ENCODE data around the gene PDZRN3. TPM values are rescaled to one million over a fixed set of nuclear protein-coding genes. Genes with fewer than 3 reads are reported as not detected.
A peak's percentile ranks its signal among the peaks of the same experiment; 100 is the strongest.

Gene PDZRN3
- total RNA-seq, 1 experiment from 2014 or later: 17.5 TPM

DNA sequence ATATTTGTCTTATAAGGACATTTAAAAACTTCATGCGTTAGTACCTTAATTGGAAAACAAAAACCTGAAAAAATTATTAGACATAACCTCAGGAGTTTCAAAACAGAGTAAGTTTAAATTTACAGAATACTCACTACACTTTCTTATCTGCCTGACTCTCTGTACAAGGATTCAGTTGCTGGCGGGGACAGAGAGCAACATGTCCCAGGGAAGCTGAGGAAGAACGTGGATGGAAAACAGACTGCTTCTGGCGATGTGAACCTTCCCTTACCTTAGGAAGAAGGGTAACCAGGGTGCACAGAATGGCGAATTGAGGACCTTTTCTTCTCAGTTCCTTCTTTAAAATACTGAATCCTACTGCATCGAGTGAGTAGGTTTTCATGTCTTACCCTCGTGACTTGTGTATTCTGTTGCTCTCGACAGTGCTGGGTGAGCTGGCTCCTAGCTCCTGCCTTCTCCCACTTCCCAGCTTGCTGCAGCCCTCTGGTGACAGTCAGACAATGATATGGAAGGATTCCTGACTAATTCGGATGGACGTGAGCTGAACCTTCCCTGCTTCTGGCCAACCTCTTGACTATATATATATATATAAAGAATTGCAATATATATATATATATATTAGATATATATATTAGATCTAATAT lies 178.2 kb downstream of the PDZRN3 start:
- Histone ChIP-seq H3K4me1 (ENCODE audit: low read length) (peaks cover 45% of the 10 kb centered on the region), H3K4me2 (ENCODE audit: low read depth, low read length, poor library complexity, severe bottlenecking) (no peak overlapping the region), H3K9me3 (ENCODE audit: low read length) (no peaks in the 10 kb centered on the region)

DNA sequence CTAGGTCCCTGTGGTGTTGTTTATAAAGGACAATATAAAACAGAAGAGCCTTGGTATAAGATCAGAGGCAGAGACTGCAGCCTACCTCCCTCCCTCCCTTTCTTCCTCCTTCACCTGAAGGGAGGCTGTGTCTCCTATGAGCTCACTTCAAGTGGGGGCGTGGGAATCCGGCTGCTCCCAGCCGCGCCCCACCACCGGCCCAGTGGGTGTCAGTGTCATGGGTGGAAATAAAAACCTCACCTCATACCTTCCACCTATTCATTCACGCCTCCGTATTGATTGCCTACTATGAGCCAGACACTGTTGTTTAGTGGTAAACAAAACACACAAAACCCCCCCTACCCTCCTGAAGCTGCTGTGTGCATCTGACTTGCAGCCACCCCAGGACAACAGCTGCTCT lies 181.9 kb downstream of the PDZRN3 start:
- H3K36me3 ChIP-seq (ENCODE audit: insufficient read depth, low read length): peaks cover 7% of the 10 kb centered on the region; the same call in 1 of the 2 replicates

More for the DNA sequence above, 178.2 kb downstream of the PDZRN3 start:
- no peak overlapping the region for H3K27ac ChIP-seq (ENCODE audit: low read length)
- H2AFZ ChIP-seq (ENCODE audit: low read length): no peak overlapping the region
- H3K9ac ChIP-seq (ENCODE audit: low read length): no peak overlapping the region
- H4K20me1 ChIP-seq (ENCODE audit: insufficient read depth, low read depth, low read length): no peaks in the 10 kb centered on the region
- H3K36me3 ChIP-seq (ENCODE audit: insufficient read depth, low read length): peaks cover 7% of the 10 kb centered on the region; the same call in 1 of the 2 replicates
- H3K79me2 ChIP-seq (ENCODE audit: low read length): peaks cover 8% of the 10 kb centered on the region; the same call in 1 of the 2 replicates
- H3K9me2 ChIP-seq (replicated peaks; ENCODE audit: insufficient read depth, low read length): no peaks in the 10 kb centered on the region
- no peak for DNase-seq
- no peaks in the 10 kb centered on the region for H3K27me3 ChIP-seq (ENCODE audit: low read length)
- H3K4me3 ChIP-seq (ENCODE audit: low read length): no peak overlapping the region

DNA sequence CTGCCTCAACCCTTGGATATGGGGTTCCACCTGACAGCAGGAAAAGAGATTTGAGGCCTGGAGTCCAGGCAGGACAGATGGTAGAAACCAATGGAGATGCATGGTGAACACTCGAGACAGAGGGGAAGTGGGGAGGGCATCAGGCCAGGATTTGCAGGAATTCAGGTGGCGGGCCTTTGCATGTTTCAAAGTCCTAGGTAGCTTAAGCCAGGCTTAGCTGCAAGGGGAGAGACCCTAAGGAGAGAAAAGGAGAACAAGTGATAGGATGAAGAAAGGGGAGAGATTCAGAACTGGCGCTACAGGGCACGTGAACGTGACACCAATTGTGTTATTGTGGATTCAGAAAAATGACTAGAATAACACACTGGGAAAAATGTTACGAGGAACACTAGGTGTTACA lies 182.6 kb downstream of the PDZRN3 start:
- Histone ChIP-seq H3K4me3 (ENCODE audit: low read length) (no peak overlapping the region), H3K9me3 (ENCODE audit: low read length) (no peaks in the 10 kb centered on the region), H3K27me3 (ENCODE audit: low read length) (no peaks in the 10 kb centered on the region), H4K20me1 (ENCODE audit: insufficient read depth, low read depth, low read length) (no peaks in the 10 kb centered on the region), H3K36me3 (ENCODE audit: insufficient read depth, low read length) (peaks cover 7% of the 10 kb centered on the region; the same call in 1 of the 2 replicates), H3K79me2 (ENCODE audit: low read length) (no peaks in the 10 kb centered on the region), H3K27ac (ENCODE audit: low read length) (no peak overlapping the region), H3K4me2 (ENCODE audit: low read depth, low read length, poor library complexity, severe bottlenecking) (no peak overlapping the region), H3K4me1 (ENCODE audit: low read length) (peaks cover 3% of the 10 kb centered on the region), H2AFZ (ENCODE audit: low read length) (no peak overlapping the region), H3K9me2 (replicated peaks; ENCODE audit: insufficient read depth, low read length) (no peaks in the 10 kb centered on the region), H3K9ac (ENCODE audit: low read length) (no peak overlapping the region)
- DNase-seq: no peak

More for the DNA sequence above, 181.9 kb downstream of the PDZRN3 start:
- Histone ChIP-seq H3K4me2 (ENCODE audit: low read depth, low read length, poor library complexity, severe bottlenecking) (no peak overlapping the region), H2AFZ (ENCODE audit: low read length) (no peak overlapping the region), H3K27ac (ENCODE audit: low read length) (no peak overlapping the region), H3K4me1 (ENCODE audit: low read length) (peaks cover 11% of the 10 kb centered on the region), H4K20me1 (ENCODE audit: insufficient read depth, low read depth, low read length) (no peaks in the 10 kb centered on the region), H3K79me2 (ENCODE audit: low read length) (peaks cover 5% of the 10 kb centered on the region; the same call in 1 of the 2 replicates), H3K27me3 (ENCODE audit: low read length) (no peaks in the 10 kb centered on the region), H3K9me3 (ENCODE audit: low read length) (no peaks in the 10 kb centered on the region), H3K4me3 (ENCODE audit: low read length) (no peak overlapping the region), H3K9me2 (replicated peaks; ENCODE audit: insufficient read depth, low read length) (no peaks in the 10 kb centered on the region), H3K9ac (ENCODE audit: low read length) (no peak overlapping the region)
- DNase-seq: no peak

DNA sequence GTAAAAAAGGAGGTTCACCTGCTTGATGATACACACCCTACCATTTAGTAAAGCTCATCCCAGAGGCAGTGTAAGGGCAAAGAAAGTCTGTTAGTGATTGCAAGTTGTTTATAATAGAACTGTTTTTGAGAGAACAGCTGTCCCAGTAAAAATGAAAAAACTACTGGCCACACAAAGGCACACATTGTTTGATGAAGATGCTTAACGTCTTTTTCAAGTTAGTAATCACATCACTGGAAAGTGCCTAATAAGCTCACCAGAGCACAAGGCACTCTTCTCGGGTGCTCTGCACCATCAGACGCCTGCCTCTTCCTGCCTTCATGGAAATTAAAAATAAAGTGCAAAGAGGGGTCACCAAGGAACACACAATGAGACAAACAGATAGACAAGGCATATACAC lies 186.9 kb downstream of the PDZRN3 start:
- Histone ChIP-seq H3K27ac (ENCODE audit: low read length) (no peak overlapping the region), H3K4me1 (ENCODE audit: low read length) (peaks cover 29% of the 10 kb centered on the region), H2AFZ (ENCODE audit: low read length) (no peak overlapping the region), H3K79me2 (ENCODE audit: low read length) (no peaks in the 10 kb centered on the region), H3K9me3 (ENCODE audit: low read length) (no peaks in the 10 kb centered on the region), H3K4me2 (ENCODE audit: low read depth, low read length, poor library complexity, severe bottlenecking) (no peak overlapping the region), H3K36me3 (ENCODE audit: insufficient read depth, low read length) (no peaks in the 10 kb centered on the region), H3K4me3 (ENCODE audit: low read length) (no peak overlapping the region), H3K9me2 (replicated peaks; ENCODE audit: insufficient read depth, low read length) (no peaks in the 10 kb centered on the region), H4K20me1 (ENCODE audit: insufficient read depth, low read depth, low read length) (peaks cover 4% of the 10 kb centered on the region; the same call in 1 of the 2 replicates), H3K9ac (ENCODE audit: low read length) (no peak overlapping the region), H3K27me3 (ENCODE audit: low read length) (no peaks in the 10 kb centered on the region)
- no peak for DNase-seq

DNA sequence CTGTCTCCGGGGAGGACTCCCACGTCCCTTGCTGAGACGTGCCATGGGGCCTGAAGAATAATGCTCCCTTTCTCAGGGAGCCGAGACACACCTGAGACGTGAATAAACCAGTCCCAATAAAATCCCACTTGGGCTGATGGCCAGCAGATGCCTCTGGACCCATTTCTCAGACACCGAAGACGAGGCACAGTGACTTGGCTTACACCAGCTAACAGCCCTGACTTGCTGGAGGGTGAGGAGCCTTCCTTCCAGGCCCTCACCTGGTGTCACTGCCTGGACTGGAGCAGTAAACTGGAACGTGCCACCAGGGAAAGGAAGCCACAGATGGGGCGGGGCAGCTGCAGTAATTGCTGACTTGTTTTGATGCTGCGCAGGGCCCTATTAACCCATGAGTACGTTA lies 189.7 kb downstream of the PDZRN3 start:
- Histone ChIP-seq H3K4me2 (ENCODE audit: low read depth, low read length, poor library complexity, severe bottlenecking) (no peak overlapping the region), H3K9me3 (ENCODE audit: low read length) (no peaks in the 10 kb centered on the region), H3K9me2 (replicated peaks; ENCODE audit: insufficient read depth, low read length) (no peaks in the 10 kb centered on the region), H3K4me1 (ENCODE audit: low read length) (peaks cover 32% of the 10 kb centered on the region), H3K27ac (ENCODE audit: low read length) (no peak overlapping the region), H2AFZ (ENCODE audit: low read length) (no peak overlapping the region), H4K20me1 (ENCODE audit: insufficient read depth, low read depth, low read length) (peaks cover 4% of the 10 kb centered on the region; the same call in 1 of the 2 replicates), H3K9ac (ENCODE audit: low read length) (no peak overlapping the region), H3K4me3 (ENCODE audit: low read length) (no peak overlapping the region), H3K27me3 (ENCODE audit: low read length) (no peaks in the 10 kb centered on the region), H3K36me3 (ENCODE audit: insufficient read depth, low read length) (no peaks in the 10 kb centered on the region), H3K79me2 (ENCODE audit: low read length) (no peaks in the 10 kb centered on the region)
- no peak for DNase-seq

DNA sequence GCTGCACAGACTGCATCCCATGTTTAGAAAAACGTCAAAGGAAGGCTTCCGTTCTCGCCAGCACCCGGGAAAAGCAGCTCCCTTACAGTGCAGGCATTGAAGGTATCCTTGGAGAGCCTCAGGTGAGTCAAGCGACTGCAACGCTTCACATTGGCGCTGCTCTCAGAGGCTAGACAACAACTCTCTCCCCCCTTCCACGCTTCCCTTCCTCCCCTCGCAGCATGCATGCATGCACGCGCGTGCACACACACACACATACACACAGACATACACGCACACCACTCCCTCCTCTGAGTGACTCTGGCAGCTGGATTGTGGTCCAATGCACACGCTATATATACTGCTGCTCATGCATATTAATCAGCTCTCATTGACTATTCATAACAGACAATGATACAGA lies 191.1 kb downstream of the PDZRN3 start:
- Histone ChIP-seq H3K27ac (ENCODE audit: low read length) (no peak overlapping the region), H3K4me2 (ENCODE audit: low read depth, low read length, poor library complexity, severe bottlenecking) (no peak overlapping the region)

DNA sequence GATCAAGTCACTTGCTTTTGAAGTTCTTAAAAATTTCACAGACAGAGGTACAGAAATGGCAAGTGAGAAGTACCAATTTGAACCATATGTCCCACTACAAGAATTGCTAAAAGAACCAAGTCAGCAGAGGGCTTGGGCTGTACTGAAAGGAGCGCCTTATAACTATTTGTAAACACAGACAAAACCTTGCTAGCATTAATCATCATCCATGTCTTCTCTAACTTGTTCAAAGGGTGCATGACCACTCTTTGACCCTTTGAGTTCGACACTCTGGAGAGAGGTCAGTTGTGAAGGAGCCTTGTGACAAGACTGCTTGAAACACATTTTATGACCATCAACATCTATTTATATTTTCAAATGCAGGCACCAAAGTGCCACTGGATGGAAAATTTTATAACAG lies 191.7 kb downstream of the PDZRN3 start:
- Histone ChIP-seq H3K9me3 (ENCODE audit: low read length) (no peaks in the 10 kb centered on the region), H3K4me2 (ENCODE audit: low read depth, low read length, poor library complexity, severe bottlenecking) (no peak overlapping the region), H3K27ac (ENCODE audit: low read length) (no peak overlapping the region), H3K79me2 (ENCODE audit: low read length) (no peaks in the 10 kb centered on the region), H3K9ac (ENCODE audit: low read length) (no peak overlapping the region), H3K27me3 (ENCODE audit: low read length) (no peaks in the 10 kb centered on the region), H3K36me3 (ENCODE audit: insufficient read depth, low read length) (no peaks in the 10 kb centered on the region), H2AFZ (ENCODE audit: low read length) (no peak overlapping the region), H3K4me1 (ENCODE audit: low read length) (peaks cover 29% of the 10 kb centered on the region), H3K9me2 (replicated peaks; ENCODE audit: insufficient read depth, low read length) (no peaks in the 10 kb centered on the region), H3K4me3 (ENCODE audit: low read length) (no peak overlapping the region), H4K20me1 (ENCODE audit: insufficient read depth, low read depth, low read length) (peaks cover 4% of the 10 kb centered on the region; the same call in 1 of the 2 replicates)
- no peak for DNase-seq

More for the DNA sequence above, 191.1 kb downstream of the PDZRN3 start:
- no peaks in the 10 kb centered on the region for H3K9me2 ChIP-seq (replicated peaks; ENCODE audit: insufficient read depth, low read length)
- no peaks in the 10 kb centered on the region for H3K9me3 ChIP-seq (ENCODE audit: low read length)
- H3K27me3 ChIP-seq (ENCODE audit: low read length): no peaks in the 10 kb centered on the region
- DNase-seq: peak; percentile 48
- no peaks in the 10 kb centered on the region for H3K79me2 ChIP-seq (ENCODE audit: low read length)
- no peaks in the 10 kb centered on the region for H3K36me3 ChIP-seq (ENCODE audit: insufficient read depth, low read length)
- H4K20me1 ChIP-seq (ENCODE audit: insufficient read depth, low read depth, low read length): peaks cover 4% of the 10 kb centered on the region; the same call in 1 of the 2 replicates
- no peak overlapping the region for H3K4me3 ChIP-seq (ENCODE audit: low read length)
- no peak overlapping the region for H3K9ac ChIP-seq (ENCODE audit: low read length)
- H3K4me1 ChIP-seq (ENCODE audit: low read length): peaks cover 29% of the 10 kb centered on the region
- no peak overlapping the region for H2AFZ ChIP-seq (ENCODE audit: low read length)

DNA sequence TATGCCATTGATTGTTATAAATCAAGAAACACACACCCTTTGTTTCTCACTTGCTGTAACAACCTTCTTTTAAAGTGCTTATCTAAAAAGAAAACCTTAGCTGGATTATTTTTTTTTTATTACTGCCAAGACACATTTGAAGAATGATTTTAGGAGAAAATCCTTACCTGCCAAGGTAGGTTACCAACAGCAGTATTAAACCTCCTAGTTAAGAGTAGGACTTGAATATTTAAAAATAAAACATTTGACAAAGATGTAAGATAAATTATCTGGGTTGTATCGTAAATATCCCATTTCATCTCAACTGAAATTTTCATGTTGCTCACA lies 192.1 kb downstream of the PDZRN3 start:
- H3K4me3 ChIP-seq (ENCODE audit: low read length): no peak overlapping the region
- H3K79me2 ChIP-seq (ENCODE audit: low read length): no peaks in the 10 kb centered on the region
- no peaks in the 10 kb centered on the region for H3K36me3 ChIP-seq (ENCODE audit: insufficient read depth, low read length)
- no peak overlapping the region for H2AFZ ChIP-seq (ENCODE audit: low read length)
- no peaks in the 10 kb centered on the region for H3K9me3 ChIP-seq (ENCODE audit: low read length)
- no peak overlapping the region for H3K9ac ChIP-seq (ENCODE audit: low read length)
- H3K27ac ChIP-seq (ENCODE audit: low read length): no peak overlapping the region
- peaks cover 29% of the 10 kb centered on the region for H3K4me1 ChIP-seq (ENCODE audit: low read length)
- peaks cover 4% of the 10 kb centered on the region; the same call in 1 of the 2 replicates for H4K20me1 ChIP-seq (ENCODE audit: insufficient read depth, low read depth, low read length)
- no peak for DNase-seq
- no peak overlapping the region for H3K4me2 ChIP-seq (ENCODE audit: low read depth, low read length, poor library complexity, severe bottlenecking)
- no peaks in the 10 kb centered on the region for H3K9me2 ChIP-seq (replicated peaks; ENCODE audit: insufficient read depth, low read length)
- H3K27me3 ChIP-seq (ENCODE audit: low read length): no peaks in the 10 kb centered on the region

Measured in Karpas-422 (cell line).